Pancreas (tissue), 10 donors: ENCODE measurements around the gene BACH1. TPM values are rescaled to one million over a fixed set of nuclear protein-coding genes. Genes with fewer than 3 reads are reported as not detected.

Experiments
- ATAC-seq, 4 donors: fragments of 200-7000 bp; cut with Tn5 transposase; one replicate each; pipeline versions ENCODE4 v1.8.0 to v1.9.1; 2020; ENCODE audit warnings: mild to moderate bottlenecking in 4 of 4, moderate library complexity in 4 of 4
- DNase-seq, 6 donors: peaks; one replicate each; pipeline ENCODE4 v3.0.0-alpha.2; 2020
- FAIRE-seq: peaks from 2 replicates; lab custom pipeline; 2012; peaks lifted over from hg19 to GRCh38; lab: Jason Lieb, UNC
- H3K27ac ChIP-seq, 4 donors: fragments of 200-600 bp; sonication (generic); 1 replicate in 3 of 4; 2 replicates in 1 of 4; pipeline versions ENCODE4 v1.5.0 to v1.8.0; 2020
- H3K27me3 ChIP-seq, 4 donors: fragments of 200-600 bp; one replicate each; pipeline ENCODE4 v1.8.0; 2021
- H3K36me3 ChIP-seq, 3 donors: fragments of 200-600 bp; sonication (generic) in 1 of 3; one replicate each; pipeline versions ENCODE4 v1.5.0 to v1.8.0; 2020 to 2021
- H3K4me1 ChIP-seq, 3 donors: fragments of 200-600 bp; one replicate each; pipeline ENCODE4 v1.8.0; 2021
- H3K4me3 ChIP-seq, 4 donors: fragments of 200-600 bp; sonication (generic) in 2 of 4; one replicate each; pipeline versions ENCODE4 v1.5.0 to v1.8.0; 2020 to 2021
- H3K9me3 ChIP-seq, 4 donors: fragments of 200-600 bp; one replicate each; pipeline ENCODE4 v1.8.0; 2021
- WGBS, 2 donors: extraction: QIAGEN DNeasy Blood & Tissue Kit; methylation state at CpG; one replicate each; pipeline ENCODE4 v1.1.7; 2013; 5-methylcytosine and 5-hydroxymethylcytosine counted together
- intact Hi-C, 3 donors: fragments of 100-400 bp; cut with DNase I; formaldehyde crosslinking; loops; one replicate each; pipeline versions ENCODE4 v1.11.1 to v1.14.2; 2022
- polyA plus RNA-seq, 2 donors: library from polyadenylated mRNA; stranded (reverse); fragments of 200-250 nt; gene quantifications; one replicate each; pipeline ENCODE4 v1.2.3, GENCODE V29; 2013
- total RNA-seq, 6 donors: library from RNA; stranded (reverse); fragmentation: NEBNext Ultra II Directional in 4 of 6; extraction: Animal tissue kit (Norgen Biotek cat#: 25700) in 4 of 6; gene quantifications; one replicate each; pipeline versions ENCODE4 v1.2.1 to v1.2.4, GENCODE V29; 2021 to 2023
- TF ChIP-seq, protein P1 (sequence below), 4 donors: fragments of 200-600 bp; sonication (generic) in 3 of 4; IDR thresholded peaks; one replicate each; pipeline versions ENCODE4 v1.5.0 to v1.8.0; 2021; ENCODE audit warnings: antibody characterized with exemption in 4 of 4
- donor health status: healthy with polysubstance abuse.
- donor health status: DM: no; HTN: no; CAD: no; lungs with moderate emphysema.
- donor health status: DM: no; HTN: no; CAD: no.
- donor health status: control.
- donor health status: control.
- donor health status: Bipolar disorder and iron deficiency.
- donor health status: DM: yes; HTN: yes; CAD: no.
- donor health status: DM: no; HTN: no; CAD: no.
- donor health status: DM: no; HTN: no; CAD: no.
- donor health status: DM: yes; HTN: yes; CAD: no.

BACH1 gene
- total and polyA plus RNA-seq, 8 donors: 3.0 to 66.2 (median 32.0) TPM

DNA sequence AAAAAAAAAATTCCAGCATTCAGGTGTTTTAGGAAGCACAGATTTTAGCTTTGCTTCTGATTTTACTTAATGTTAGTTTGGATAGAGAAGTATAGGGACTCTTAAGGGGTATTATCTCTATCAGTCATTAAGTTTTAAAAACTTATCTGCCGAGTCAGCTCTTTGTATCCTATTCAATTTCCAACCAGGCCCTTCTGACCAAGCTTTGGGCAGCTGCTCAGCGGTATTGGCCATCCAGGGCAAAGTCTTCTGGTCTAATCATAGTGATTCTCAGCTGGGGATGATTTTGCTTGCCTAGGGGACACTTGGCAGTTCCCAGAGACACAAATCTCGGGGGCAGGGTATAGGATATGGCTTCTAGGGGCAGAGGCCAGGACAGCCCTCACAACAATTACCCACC lies 47.6 kb downstream of the BACH1 start:
- 88 to 98% methylated on average over 3 of the region's 3 CpGs for WGBS, 2 donors
- no peak for ATAC-seq
- no peak for FAIRE-seq

DNA sequence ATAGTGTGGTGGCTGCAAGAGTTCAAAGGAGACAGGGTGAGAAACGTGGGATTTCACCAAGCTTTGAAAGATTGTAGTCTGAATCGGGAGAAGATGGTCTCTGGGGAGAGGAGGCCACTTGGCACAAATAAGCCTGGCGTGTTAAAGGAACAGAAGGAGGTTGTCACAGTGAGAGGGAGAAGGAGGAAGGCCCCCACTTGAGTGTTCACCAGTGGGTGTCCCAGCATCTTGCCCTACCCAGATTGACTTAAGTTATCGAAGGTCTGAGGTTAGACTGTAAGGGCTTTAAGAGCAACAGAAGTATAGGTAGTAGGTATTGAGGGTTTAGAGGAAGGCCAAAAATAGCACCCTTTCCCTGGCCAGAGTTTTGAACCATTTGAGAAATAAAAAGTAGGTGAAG lies 48.0 kb downstream of the BACH1 start:
- Histone ChIP-seq H3K4me3 (no peak overlapping the region), H3K27me3 (no peaks in the 10 kb centered on the region), H3K27ac (no peak overlapping the region), H3K4me1 (peaks cover 3 to 36% (median 14%) of the 10 kb centered on the region in 3 donors), H3K36me3 (no peaks in the 10 kb centered on the region), H3K9me3 (no peaks in the 10 kb centered on the region)
- TF ChIP-seq, protein P1, sequence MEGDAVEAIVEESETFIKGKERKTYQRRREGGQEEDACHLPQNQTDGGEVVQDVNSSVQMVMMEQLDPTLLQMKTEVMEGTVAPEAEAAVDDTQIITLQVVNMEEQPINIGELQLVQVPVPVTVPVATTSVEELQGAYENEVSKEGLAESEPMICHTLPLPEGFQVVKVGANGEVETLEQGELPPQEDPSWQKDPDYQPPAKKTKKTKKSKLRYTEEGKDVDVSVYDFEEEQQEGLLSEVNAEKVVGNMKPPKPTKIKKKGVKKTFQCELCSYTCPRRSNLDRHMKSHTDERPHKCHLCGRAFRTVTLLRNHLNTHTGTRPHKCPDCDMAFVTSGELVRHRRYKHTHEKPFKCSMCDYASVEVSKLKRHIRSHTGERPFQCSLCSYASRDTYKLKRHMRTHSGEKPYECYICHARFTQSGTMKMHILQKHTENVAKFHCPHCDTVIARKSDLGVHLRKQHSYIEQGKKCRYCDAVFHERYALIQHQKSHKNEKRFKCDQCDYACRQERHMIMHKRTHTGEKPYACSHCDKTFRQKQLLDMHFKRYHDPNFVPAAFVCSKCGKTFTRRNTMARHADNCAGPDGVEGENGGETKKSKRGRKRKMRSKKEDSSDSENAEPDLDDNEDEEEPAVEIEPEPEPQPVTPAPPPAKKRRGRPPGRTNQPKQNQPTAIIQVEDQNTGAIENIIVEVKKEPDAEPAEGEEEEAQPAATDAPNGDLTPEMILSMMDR (IDR thresholded peaks at IDR 0.05): no peak
- no peak for ATAC-seq
- 88% methylated on average over 4 of the region's 4 CpGs for WGBS, 2 donors
- DNase-seq: no peak
- intact Hi-C loops: no loop called here
- no peak for FAIRE-seq

More for the DNA sequence above, 47.6 kb downstream of the BACH1 start:
- Histone ChIP-seq H3K4me1 (peaks cover 1 to 41% (median 14%) of the 10 kb centered on the region in 3 donors), H3K27me3 (no peaks in the 10 kb centered on the region), H3K36me3 (no peaks in the 10 kb centered on the region), H3K27ac (no peak overlapping the region), H3K9me3 (no peaks in the 10 kb centered on the region), H3K4me3 (no peak overlapping the region)
- intact Hi-C loops: no loop called here
- DNase-seq: no peak
- TF ChIP-seq, protein P1 (IDR thresholded peaks at IDR 0.05): no peak

GRCh38 chr21:29347274-29347681 lies 48.6 kb downstream of the BACH1 start:
- intact Hi-C loops: no loop called here
- FAIRE-seq: no peak
- no peaks in the 10 kb centered on the region for H3K36me3 ChIP-seq
- H3K27me3 ChIP-seq: no peaks in the 10 kb centered on the region
- peak in 2 of 4 donors; percentile 6 for ATAC-seq
- TF ChIP-seq, protein P1 (IDR thresholded peaks at IDR 0.05): no peak
- no peak for DNase-seq
- H3K4me3 ChIP-seq: no peak overlapping the region
- no peak overlapping the region for H3K27ac ChIP-seq
- WGBS, 2 donors: 38 to 44% methylated on average over 4 of the region's 4 CpGs
- peaks cover 8 to 35% (median 14%) of the 10 kb centered on the region in 3 donors for H3K4me1 ChIP-seq
- H3K9me3 ChIP-seq: no peaks in the 10 kb centered on the region

- intact Hi-C loops: loop anchor here in 1 of 3 donors (5.0 kb wide), 1 partner anchor 187 kb away; no protein-coding TSS in a partner anchor
- peaks cover 4 to 19% (median 10%) of the 10 kb centered on the region in 3 donors for H3K4me1 ChIP-seq
- DNase-seq (no peak), ATAC-seq (no peak), FAIRE-seq (no peak)
- no peak overlapping the region for H3K4me3 ChIP-seq
- no peaks in the 10 kb centered on the region for H3K9me3 ChIP-seq
- TF ChIP-seq, protein P1 (IDR thresholded peaks at IDR 0.05): no peak
- no peaks in the 10 kb centered on the region for H3K27me3 ChIP-seq
- no peak overlapping the region for H3K27ac ChIP-seq
- no peaks in the 10 kb centered on the region for H3K36me3 ChIP-seq
- WGBS, 2 donors: 50 to 56% methylated on average over 4 of the region's 4 CpGs
Observed at GRCh38 chr21:29349702-29350101, 51.0 kb downstream of the BACH1 start.

DNA sequence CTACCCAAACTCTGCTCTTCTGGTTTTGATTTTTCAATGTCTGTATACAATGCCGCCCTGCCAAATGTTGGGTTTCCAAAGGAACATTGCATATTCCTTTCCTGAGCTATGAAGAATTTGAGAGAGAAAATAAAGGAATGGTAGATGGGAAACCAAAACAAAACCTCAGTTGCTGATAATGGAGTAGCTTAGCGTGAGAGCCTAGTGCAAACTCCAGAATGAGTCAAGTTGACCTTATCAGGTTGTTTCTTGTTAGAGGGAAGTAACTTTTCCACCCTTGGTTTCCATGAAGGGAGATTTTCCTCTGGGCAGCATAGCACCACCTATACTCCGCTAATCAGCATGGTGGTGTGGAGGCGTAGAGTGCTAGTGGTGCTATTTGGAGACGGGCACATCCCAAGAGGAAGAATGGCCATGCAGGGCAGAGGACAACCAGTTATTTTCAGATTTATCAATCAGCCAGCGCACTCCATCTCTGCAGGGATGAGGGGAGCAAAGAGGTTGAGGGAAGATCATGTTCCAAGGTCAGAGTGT lies 51.6 kb downstream of the BACH1 start:
- H3K27ac ChIP-seq: peak overlapping the region in 1 of 4 donors; percentile 27
- DNase-seq (no peak), FAIRE-seq (no peak), ATAC-seq (peak in 1 of 4 donors; percentile 9)
- H3K36me3 ChIP-seq: no peaks in the 10 kb centered on the region
- intact Hi-C loops: loop anchor here in 1 of 3 donors (5.0 kb wide), 1 partner anchor 188 kb away; no protein-coding TSS in a partner anchor
- 87 to 89% methylated on average over 6 of the region's 6 CpGs for WGBS, 2 donors
- peaks cover 4 to 19% (median 10%) of the 10 kb centered on the region in 3 donors for H3K4me1 ChIP-seq
- H3K4me3 ChIP-seq: no peak overlapping the region
- H3K9me3 ChIP-seq: no peaks in the 10 kb centered on the region
- no peaks in the 10 kb centered on the region for H3K27me3 ChIP-seq
- TF ChIP-seq, protein P1 (IDR thresholded peaks at IDR 0.05): no peak
